VCaP (cell line): ENCODE data around the gene CTCF.

Experiments
- H3K27ac ChIP-seq: fragments of 450-650 bp; 2 replicates; pipeline ENCODE4 v1.5.1; 2017
- CTCF ChIP-seq: fragments of 450-650 bp; conservative IDR thresholded peaks from 2 replicates; pipeline ENCODE4 v1.5.1; 2017; ENCODE audit warnings: mild to moderate bottlenecking, moderate library complexity

The CTCF gene

GRCh38 chr16:67546761-67547422 lies 15.4 kb upstream of the CTCF start:
- H3K27ac ChIP-seq = peak overlapping the region; percentile 42
- peak; percentile 90 for TF ChIP-seq CTCF

DNA sequence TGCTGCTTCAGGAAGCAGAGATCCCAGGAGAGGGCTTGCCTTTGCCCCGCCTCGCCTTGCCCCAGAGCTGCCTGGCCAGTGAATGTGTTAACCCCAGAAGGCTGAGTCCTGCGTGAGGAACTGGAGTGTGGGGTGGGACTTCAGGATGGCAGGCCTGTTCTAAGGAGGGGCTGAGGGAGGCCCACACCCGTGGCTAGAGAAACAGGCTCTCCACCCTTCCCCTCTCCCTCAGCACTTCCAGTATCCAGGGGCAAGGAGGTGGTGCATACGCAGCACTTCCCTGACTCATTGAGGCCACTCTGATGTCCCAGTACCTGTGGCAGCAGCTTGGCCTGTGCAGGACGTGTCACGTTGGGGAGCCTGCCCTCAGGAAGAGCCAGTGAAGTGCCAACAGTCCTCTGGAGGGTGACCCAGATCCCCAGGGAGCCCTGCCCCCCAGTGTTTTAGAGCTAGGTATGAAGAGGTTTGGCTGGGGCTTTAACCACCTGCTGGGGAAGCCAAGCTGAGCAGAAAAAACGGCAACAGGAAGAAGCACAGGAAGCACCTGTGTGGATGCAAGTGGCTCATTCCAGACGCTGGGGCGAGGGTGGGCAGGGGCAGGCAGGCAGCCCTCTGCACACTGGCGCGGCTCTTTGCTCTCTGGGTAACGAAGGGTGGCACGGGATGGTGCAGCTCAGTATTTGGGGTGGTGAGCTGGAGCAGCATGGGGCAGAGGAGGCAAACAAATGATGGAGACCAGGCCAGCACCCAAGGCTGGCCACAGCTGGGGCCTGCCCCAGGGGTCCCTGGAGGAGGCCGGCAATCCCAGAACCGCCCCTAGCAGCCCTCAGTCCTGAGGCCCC lies 14.7 kb upstream of the CTCF start:
- no peak for TF ChIP-seq CTCF
- no peak overlapping the region for H3K27ac ChIP-seq

GRCh38 chr16:67548265-67549126 lies 13.8 kb upstream of the CTCF start:
- no peak overlapping the region for H3K27ac ChIP-seq
- no peak for TF ChIP-seq CTCF

DNA sequence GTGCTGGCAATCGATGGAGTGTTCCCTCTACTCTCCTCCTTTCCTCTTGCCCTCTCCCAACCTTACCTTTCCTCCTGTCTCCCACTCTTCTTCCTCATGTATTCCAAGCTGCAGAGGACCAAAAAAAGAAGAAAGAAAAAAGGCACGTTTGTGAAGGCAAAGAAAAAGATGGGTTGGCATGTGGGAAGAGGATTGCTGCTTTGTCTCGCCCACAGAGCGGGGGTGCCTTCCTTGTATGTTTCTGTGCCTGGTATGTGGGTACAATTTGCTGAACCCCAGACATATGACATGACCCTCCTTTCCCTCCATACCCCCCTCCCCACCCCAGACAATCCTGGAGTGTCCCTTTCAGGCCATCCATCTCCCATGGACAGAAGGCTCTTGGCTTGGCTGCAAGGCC lies 13.1 kb upstream of the CTCF start:
- H3K27ac ChIP-seq = no peak overlapping the region

DNA sequence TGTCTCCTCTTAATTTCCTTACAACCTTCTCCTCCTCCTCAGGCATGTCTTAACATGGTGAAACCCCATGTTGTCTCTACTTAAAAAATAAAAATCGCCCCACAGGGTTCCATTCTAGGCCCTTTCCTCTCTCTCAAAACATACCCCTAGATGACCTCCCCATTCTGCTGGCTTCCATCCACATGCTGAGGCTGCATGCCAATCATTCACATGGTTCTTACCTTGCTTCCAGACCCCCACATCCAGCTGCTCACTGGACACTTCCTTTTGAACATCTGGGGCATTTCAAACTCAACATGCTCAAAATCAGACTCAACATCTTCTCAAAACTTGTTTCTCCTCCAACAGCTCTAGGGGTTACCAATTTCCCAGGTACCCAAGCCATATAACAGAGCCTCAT lies 12.4 kb upstream of the CTCF start:
- no peak for TF ChIP-seq CTCF

More for the DNA sequence above, 13.1 kb upstream of the CTCF start:
- TF ChIP-seq CTCF = no peak

GRCh38 chr16:67551091-67551490 lies 11.2 kb upstream of the CTCF start:
- no peak overlapping the region for H3K27ac ChIP-seq
- no peak for TF ChIP-seq CTCF

More for the DNA sequence above, 12.4 kb upstream of the CTCF start:
- no peak overlapping the region for H3K27ac ChIP-seq

DNA sequence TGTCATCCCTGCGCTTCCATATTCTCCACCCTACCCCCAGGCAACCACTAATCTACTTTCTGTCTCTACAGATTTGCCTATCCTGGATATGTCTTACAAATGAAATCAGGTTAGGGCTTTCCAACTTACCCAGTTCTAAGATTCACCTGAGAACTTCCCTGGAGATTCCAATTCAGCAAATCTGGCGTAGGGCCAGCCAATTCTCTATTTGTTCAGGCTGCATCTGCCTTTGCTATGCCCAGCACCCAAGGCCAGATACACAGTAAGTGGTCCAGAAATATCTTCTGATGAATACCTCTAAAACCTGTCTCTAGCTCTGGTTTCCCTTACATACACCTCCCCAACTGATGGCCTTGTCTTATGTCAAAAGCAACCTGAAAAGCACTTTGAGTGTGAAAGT lies 10.4 kb upstream of the CTCF start:
- no peak for TF ChIP-seq CTCF
- no peak overlapping the region for H3K27ac ChIP-seq
